K562 (cell line): ENCODE results near the gene EVL. TPM values are rescaled to one million over a fixed set of nuclear protein-coding genes. Genes with fewer than 3 reads are reported as not detected.

ENCODE experiments used
- ATAC-seq: fragments of 200-7000 bp; cut with Tn5 transposase; 3 replicates; pipeline ENCODE4 v1.9.1; 2020; ENCODE audit warnings: moderate library complexity
- BruUV-seq: library from RNA; stranded (reverse); fragments of 400-500 nt; replicated peaks from 2 replicates; lab custom pipeline; 2021; lab: Mats Ljungman, UMichigan
- CTCF ChIA-PET: fragments of 300-600 bp; formaldehyde crosslinking; extraction: SDS; loops from one replicate; lab custom pipeline; 2021; ENCODE audit warnings: low intra/inter-chr PET ratio; lab: Yijun Ruan, JAX
- POLR2A ChIA-PET: fragments of 300-600, 350-650 bp; sonication (Branson Sonifier 250); formaldehyde crosslinking; extraction: SDS; loops from one replicate; lab custom pipeline; 2021; ENCODE audit warnings: antibody characterized with exemption, inconsistent platforms; lab: Yijun Ruan, JAX
- DNase-seq, 4 experiments: peaks; one replicate each; pipeline versions ENCODE4 v3.0.0 to v3.0.0-alpha.2; 2011 to 2018; ENCODE audit warnings: low spot score in 3 of 4, mixed read lengths in 3 of 4; ENCODE audit errors: extremely low read depth in 1 of 4
- FAIRE-seq: peaks from 2 replicates; lab custom pipeline; 2011; peaks lifted over from hg19 to GRCh38; lab: Jason Lieb, UNC
- H2AFZ ChIP-seq: 2 replicates; pipeline ENCODE4 v1.6.0; 2011; ENCODE audit warnings: low read depth, low read length, control low read depth, inconsistent platforms
- H3K27ac ChIP-seq: fragments of 200-600 bp; 3 replicates; pipeline ENCODE4 v1.8.0; 2011; ENCODE audit warnings: low read depth, mild to moderate bottlenecking, control low read depth, inconsistent platforms, low read length, moderate library complexity, mixed read lengths; ENCODE audit errors: extremely low read depth
- H3K27me3 ChIP-seq, 2 experiments: fragments of 300-600 bp in 1 of 2; 2 replicates in 1 of 2; 3 replicates in 1 of 2; pipeline versions ENCODE4 v1.6.0 to v1.8.0; 2011; ENCODE audit warnings: inconsistent platforms in 2 of 2, low read length in 2 of 2, mild to moderate bottlenecking in 1 of 2, mixed read lengths in 1 of 2, moderate library complexity in 1 of 2; ENCODE audit not compliant: control insufficient read depth in 2 of 2, insufficient read depth in 2 of 2
- H3K36me3 ChIP-seq: fragments of 300-600 bp; 3 replicates; pipeline ENCODE4 v1.8.0; 2011; ENCODE audit warnings: mild to moderate bottlenecking, low read length, inconsistent platforms; ENCODE audit not compliant: control insufficient read depth, insufficient read depth
- H3K4me1 ChIP-seq, 2 experiments: fragments of 200-600 bp in 1 of 2; replicated peaks in 1 of 2; 2 replicates in 1 of 2; 3 replicates in 1 of 2; pipeline versions ENCODE4 v1.5.1 to v1.8.0; 2011; ENCODE audit warnings: inconsistent platforms in 2 of 2, low read length in 2 of 2, mild to moderate bottlenecking in 1 of 2, mixed read lengths in 1 of 2, moderate library complexity in 1 of 2; ENCODE audit not compliant: control insufficient read depth in 2 of 2, insufficient read depth in 2 of 2
- H3K4me2 ChIP-seq: 2 replicates; pipeline ENCODE4 v1.6.1; 2011; ENCODE audit warnings: low read length, control low read depth, inconsistent platforms, mixed read lengths; ENCODE audit not compliant: insufficient read depth
- H3K4me3 ChIP-seq: fragments of 200-600 bp; sonication (generic), shearing (Covaris generic); 2 replicates; pipeline ENCODE4 v1.5.1; 2016; ENCODE audit warnings: control low read depth, inconsistent platforms
- H3K79me2 ChIP-seq: fragments of 200-600 bp; 3 replicates; pipeline ENCODE4 v1.8.0; 2011; ENCODE audit warnings: low read length, inconsistent platforms; ENCODE audit not compliant: control insufficient read depth, insufficient read depth
- H3K9ac ChIP-seq, 2 experiments: 2 replicates each; pipeline versions ENCODE4 v1.6.0 to v1.6.1; 2011; ENCODE audit warnings: low read depth in 2 of 2, low read length in 2 of 2, control low read depth in 1 of 2, inconsistent platforms in 1 of 2, mild to moderate bottlenecking in 1 of 2, mixed read lengths in 1 of 2; ENCODE audit not compliant: insufficient read depth in 1 of 2
- H3K9me1 ChIP-seq: one replicate; pipeline ENCODE4 v1.6.0; 2011; ENCODE audit warnings: inconsistent platforms, mild to moderate bottlenecking, low read length, moderate library complexity; ENCODE audit not compliant: control insufficient read depth, insufficient read depth
- H3K9me3 ChIP-seq: replicated peaks from 2 replicates; pipeline ENCODE4 v1.5.1; 2011; ENCODE audit warnings: low read depth, low read length, inconsistent platforms; ENCODE audit not compliant: control insufficient read depth, insufficient read depth
- H4K20me1 ChIP-seq: replicated peaks from 2 replicates; pipeline ENCODE4 v1.6.1; 2011; ENCODE audit warnings: low read length, inconsistent platforms, mixed read lengths; ENCODE audit not compliant: control insufficient read depth, insufficient read depth
- BRD4 ChIP-seq: fragments of 200-600 bp; sonication (generic); IDR thresholded peaks from 2 replicates; pipeline ENCODE4 v1.6.1; 2017; ENCODE audit warnings: inconsistent platforms
- CEBPB ChIP-seq: fragments of 450-650 bp; IDR thresholded peaks from 2 replicates; pipeline ENCODE4 v1.6.1; 2016; ENCODE audit warnings: missing genetic modification characterization, missing compliant biosample characterization
- DPF2 ChIP-seq: fragments of 450-650 bp; IDR thresholded peaks from 2 replicates; pipeline ENCODE4 v1.6.1; 2016
- EGR1 ChIP-seq: fragments of 450-650 bp; conservative IDR thresholded peaks from 2 replicates; pipeline ENCODE4 v1.6.1; 2017; ENCODE audit warnings: mild to moderate bottlenecking
- NR2F6 ChIP-seq: fragments of 450-650 bp; formaldehyde crosslinking; IDR thresholded peaks from 2 replicates; pipeline ENCODE4 v1.4.0; 2020; ENCODE audit warnings: mild to moderate bottlenecking
- RFX1 ChIP-seq: fragments of 450-650 bp; IDR thresholded peaks from 2 replicates; pipeline ENCODE4 v1.6.1; 2016; ENCODE audit warnings: mild to moderate bottlenecking, moderate library complexity
- SREBF1 ChIP-seq: fragments of 150-350 bp; IDR thresholded peaks from 2 replicates; pipeline ENCODE4 v1.6.1; 2014; ENCODE audit warnings: antibody characterized with exemption, low read depth, low read length, borderline replicate concordance
- WGBS: fragments of 100-300 bp; shearing (Covaris generic); methylation state at CpG from one replicate; pipeline ENCODE4 v1.1.6; 2016; ENCODE audit warnings: low coverage, mixed read lengths; ENCODE audit not compliant: insufficient coverage; ENCODE audit errors: missing lambda C conversion rate; 5-methylcytosine and 5-hydroxymethylcytosine counted together
- in situ Hi-C: fragments of 300-500 bp; cut with MboI; formaldehyde crosslinking; loops from 4 replicates; pipeline ENCODE4 v1.15.0; 2018; ENCODE audit warnings: inconsistent platforms, mixed read lengths
- intact Hi-C: fragments of 100-400 bp; cut with micrococcal nuclease; formaldehyde crosslinking; loops from 2 replicates; pipeline ENCODE4 v1.14.2; 2022
- polyA plus RNA-seq, 8 experiments: library from polyadenylated mRNA; depleted of rRNA in 4 of 8; stranded (reverse) in 5 of 8; unstranded in 3 of 8; fragments of >200 nt; fragmentation: Nextera tagmentation in 2 of 8; fragmentation: Illumina TruSeq in 1 of 8; extraction: Ambion mirVana in 2 of 8; extraction: Trizol in 1 of 8; gene quantifications; 2 replicates each; pipeline versions ENCODE4 v1.2.1 to v1.2.3, GENCODE V29; 2011 to 2014; ENCODE audit warnings: inconsistent platforms in 1 of 8, missing spikeins in 1 of 8
- total RNA-seq, 7 experiments: library from RNA; depleted of rRNA in 6 of 7; stranded (reverse); fragments of >200 nt in 6 of 7; fragmentation: Illumina TruSeq in 2 of 7; extraction: Trizol in 2 of 7; gene quantifications; 2 replicates each; pipeline versions ENCODE4 v1.2.1 to v1.2.3, GENCODE V29; 2011 to 2021; ENCODE audit warnings: low replicate concordance in 1 of 7
- TF ChIP-seq, protein P1 (sequence below): fragments of 450-650 bp; IDR thresholded peaks from one replicate; pipeline ENCODE4 v1.6.1; 2018; ENCODE audit warnings: mild to moderate bottlenecking, moderate library complexity; ENCODE audit not compliant: partially characterized antibody
- TF ChIP-seq, protein P2 (sequence below): fragments of 450-650 bp; IDR thresholded peaks from 2 replicates; pipeline ENCODE4 v1.6.1; 2016; ENCODE audit warnings: low read depth
- TF ChIP-seq, protein P3 (sequence below): fragments of 450-650 bp; formaldehyde crosslinking; IDR thresholded peaks from 2 replicates; pipeline ENCODE4 v1.4.0; 2022; ENCODE audit warnings: missing genetic modification characterization

Gene EVL
- total and polyA plus RNA-seq, 9 of the 15 experiments (the other 6 are each of a cell fraction or from before 2014, with no cell fraction given), result 2.9 to 43.4 (median 23.9) TPM

DNA sequence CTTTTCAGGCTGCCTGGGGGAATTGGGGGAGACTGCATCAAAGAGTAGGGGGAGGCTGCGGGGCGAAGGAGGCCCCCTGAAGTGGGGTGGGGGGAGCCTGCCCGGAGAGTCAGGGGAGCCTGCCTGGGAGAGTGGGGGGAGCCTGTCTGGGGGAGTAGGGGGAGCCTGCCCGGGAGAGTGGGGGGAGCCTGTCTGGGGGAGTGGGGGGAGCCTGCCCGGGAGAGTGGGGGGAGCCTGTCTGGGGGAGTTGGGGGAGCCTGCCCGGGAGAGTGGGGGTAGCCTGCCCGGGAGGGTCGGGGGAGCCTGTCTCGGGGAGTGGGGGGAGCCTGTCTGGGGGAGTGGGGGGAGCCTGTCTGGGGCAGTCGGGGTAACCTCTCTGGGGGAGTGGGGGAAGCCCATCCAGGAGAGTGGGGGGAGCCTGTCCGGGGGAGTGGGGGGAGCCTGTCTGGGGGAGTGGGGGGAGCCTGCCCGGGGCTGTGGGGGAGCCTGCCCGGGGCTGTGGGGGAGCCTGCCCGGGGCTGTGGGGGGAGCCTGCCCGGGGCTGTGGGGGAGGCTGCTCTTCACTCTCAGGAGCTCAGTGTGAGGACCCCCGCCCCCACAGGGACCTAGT lies 100.7 kb downstream of the EVL start (continued):
- no peak for TF ChIP-seq RFX1

DNA sequence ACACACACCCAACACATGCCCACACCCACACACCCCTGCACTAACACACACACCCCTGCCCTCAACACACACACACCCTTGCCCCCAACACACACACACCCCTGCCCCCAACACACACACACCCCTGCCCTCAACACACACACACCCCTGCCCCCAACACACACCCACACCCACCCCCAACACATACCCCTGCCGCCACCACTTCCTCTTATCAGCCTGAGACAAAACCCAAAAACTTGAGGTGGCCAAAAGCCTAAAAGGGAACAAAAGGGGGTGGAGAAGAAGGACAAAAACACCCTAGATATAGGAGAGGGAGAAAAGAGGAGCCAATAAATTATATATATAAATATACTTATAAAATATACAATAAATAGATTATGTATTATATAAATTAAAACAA lies 103.3 kb downstream of the EVL start:
- H3K4me1 ChIP-seq, result peaks cover 6 to 32% of the 10 kb centered on the region in 2 experiments; a peak in 2 of 5 replicates
- no peaks in the 10 kb centered on the region for H4K20me1 ChIP-seq
- intact Hi-C loops (no loop called here), in situ Hi-C loops (no loop called here)
- H3K27ac ChIP-seq, result peak overlapping the region; percentile 54; the same call in 2 of the 3 replicates
- FAIRE-seq (peak; percentile 79), ATAC-seq (no peak; the same call in 2 of the 3 replicates), DNase-seq (peak; percentile 30 to 50 (median 42))
- peak overlapping the region; percentile 14; the same call in 1 of the 2 replicates for H3K4me2 ChIP-seq
- H3K9me1 ChIP-seq, result no peaks in the 10 kb centered on the region
- H3K79me2 ChIP-seq, result no peaks in the 10 kb centered on the region
- no peaks in the 10 kb centered on the region for H3K9me3 ChIP-seq
- peak overlapping the region in 1 of 2 experiments; percentile 30; a peak in 1 of 4 replicates for H3K9ac ChIP-seq
- no peaks in the 10 kb centered on the region for H3K36me3 ChIP-seq
- no peaks in the 10 kb centered on the region for H3K27me3 ChIP-seq
- WGBS, result 14% methylated on average over 1 of the region's 1 CpG
- ChIA-PET POLR2A (no interaction called here), CTCF (no interaction called here)
- no TSS peak for BruUV-seq
- H3K4me3 ChIP-seq, result no peak overlapping the region
- no peak overlapping the region for H2AFZ ChIP-seq
- TF ChIP-seq DPF2 (0 out of 2 replicates have a peak, but pooled peaks have one; percentile 15), NR2F6 (CRISPR knock-in tag) (no peak), CEBPB (tag) (no peak), EGR1 (peak; percentile 68), BRD4 (no peak), SREBF1 (no peak)
- TF ChIP-seq, protein P1, sequence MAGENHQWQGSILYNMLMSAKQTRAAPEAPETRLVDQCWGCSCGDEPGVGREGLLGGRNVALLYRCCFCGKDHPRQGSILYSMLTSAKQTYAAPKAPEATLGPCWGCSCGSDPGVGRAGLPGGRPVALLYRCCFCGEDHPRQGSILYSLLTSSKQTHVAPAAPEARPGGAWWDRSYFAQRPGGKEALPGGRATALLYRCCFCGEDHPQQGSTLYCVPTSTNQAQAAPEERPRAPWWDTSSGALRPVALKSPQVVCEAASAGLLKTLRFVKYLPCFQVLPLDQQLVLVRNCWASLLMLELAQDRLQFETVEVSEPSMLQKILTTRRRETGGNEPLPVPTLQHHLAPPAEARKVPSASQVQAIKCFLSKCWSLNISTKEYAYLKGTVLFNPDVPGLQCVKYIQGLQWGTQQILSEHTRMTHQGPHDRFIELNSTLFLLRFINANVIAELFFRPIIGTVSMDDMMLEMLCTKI, result no peak
- TF ChIP-seq, protein P2, sequence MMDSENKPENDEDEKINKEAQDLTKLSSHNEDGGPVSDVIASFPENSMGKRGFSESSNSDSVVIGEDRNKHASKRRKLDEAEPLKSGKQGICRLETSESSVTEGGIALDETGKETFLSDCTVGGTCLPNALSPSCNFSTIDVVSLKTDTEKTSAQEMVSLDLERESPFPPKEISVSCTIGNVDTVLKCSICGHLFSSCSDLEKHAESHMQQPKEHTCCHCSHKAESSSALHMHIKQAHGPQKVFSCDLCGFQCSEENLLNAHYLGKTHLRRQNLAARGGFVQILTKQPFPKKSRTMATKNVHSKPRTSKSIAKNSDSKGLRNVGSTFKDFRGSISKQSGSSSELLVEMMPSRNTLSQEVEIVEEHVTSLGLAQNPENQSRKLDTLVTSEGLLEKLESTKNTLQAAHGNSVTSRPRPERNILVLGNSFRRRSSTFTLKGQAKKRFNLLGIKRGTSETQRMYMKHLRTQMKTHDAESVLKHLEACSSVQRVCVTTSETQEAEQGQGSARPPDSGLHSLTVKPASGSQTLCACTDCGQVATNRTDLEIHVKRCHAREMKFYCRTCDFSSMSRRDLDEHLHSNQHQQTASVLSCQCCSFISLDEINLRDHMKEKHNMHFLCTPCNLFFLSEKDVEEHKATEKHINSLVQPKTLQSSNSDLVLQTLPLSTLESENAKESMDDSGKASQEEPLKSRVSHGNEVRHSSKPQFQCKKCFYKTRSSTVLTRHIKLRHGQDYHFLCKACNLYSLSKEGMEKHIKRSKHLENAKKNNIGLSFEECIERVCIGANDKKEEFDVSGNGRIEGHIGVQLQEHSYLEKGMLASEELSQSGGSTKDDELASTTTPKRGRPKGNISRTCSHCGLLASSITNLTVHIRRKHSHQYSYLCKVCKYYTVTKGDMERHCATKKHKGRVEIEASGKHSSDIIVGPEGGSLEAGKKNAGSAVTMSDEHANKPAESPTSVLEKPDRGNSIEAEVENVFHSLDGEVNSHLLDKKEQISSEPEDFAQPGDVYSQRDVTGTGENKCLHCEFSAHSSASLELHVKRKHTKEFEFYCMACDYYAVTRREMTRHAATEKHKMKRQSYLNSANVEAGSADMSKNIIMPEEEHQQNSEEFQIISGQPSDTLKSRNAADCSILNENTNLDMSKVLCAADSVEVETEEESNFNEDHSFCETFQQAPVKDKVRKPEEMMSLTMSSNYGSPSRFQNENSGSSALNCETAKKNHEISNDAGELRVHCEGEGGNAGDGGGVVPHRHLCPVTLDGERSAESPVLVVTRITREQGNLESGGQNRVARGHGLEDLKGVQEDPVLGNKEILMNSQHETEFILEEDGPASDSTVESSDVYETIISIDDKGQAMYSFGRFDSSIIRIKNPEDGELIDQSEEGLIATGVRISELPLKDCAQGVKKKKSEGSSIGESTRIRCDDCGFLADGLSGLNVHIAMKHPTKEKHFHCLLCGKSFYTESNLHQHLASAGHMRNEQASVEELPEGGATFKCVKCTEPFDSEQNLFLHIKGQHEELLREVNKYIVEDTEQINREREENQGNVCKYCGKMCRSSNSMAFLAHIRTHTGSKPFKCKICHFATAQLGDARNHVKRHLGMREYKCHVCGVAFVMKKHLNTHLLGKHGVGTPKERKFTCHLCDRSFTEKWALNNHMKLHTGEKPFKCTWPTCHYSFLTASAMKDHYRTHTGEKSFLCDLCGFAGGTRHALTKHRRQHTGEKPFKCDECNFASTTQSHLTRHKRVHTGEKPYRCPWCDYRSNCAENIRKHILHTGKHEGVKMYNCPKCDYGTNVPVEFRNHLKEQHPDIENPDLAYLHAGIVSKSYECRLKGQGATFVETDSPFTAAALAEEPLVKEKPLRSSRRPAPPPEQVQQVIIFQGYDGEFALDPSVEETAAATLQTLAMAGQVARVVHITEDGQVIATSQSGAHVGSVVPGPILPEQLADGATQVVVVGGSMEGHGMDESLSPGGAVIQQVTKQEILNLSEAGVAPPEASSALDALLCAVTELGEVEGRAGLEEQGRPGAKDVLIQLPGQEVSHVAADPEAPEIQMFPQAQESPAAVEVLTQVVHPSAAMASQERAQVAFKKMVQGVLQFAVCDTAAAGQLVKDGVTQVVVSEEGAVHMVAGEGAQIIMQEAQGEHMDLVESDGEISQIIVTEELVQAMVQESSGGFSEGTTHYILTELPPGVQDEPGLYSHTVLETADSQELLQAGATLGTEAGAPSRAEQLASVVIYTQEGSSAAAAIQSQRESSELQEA, result no peak
- TF ChIP-seq, protein P3, sequence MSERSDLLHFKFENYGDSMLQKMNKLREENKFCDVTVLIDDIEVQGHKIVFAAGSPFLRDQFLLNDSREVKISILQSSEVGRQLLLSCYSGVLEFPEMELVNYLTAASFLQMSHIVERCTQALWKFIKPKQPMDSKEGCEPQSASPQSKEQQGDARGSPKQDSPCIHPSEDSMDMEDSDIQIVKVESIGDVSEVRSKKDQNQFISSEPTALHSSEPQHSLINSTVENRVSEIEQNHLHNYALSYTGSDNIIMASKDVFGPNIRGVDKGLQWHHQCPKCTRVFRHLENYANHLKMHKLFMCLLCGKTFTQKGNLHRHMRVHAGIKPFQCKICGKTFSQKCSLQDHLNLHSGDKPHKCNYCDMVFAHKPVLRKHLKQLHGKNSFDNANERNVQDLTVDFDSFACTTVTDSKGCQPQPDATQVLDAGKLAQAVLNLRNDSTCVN (CRISPR knock-in tag), result no peak
